Peyer's patch (tissue), 4 donors: ENCODE data around the gene SLC5A12. TPM values are rescaled to one million over a fixed set of nuclear protein-coding genes. Genes with fewer than 3 reads are reported as not detected.

Experiments used
- DNase-seq, 3 donors: peaks; one replicate each; pipeline ENCODE4 v3.0.0-alpha.2; 2017 to 2019
- H3K27ac ChIP-seq, 4 donors: fragments of 200-600 bp; sonication (generic); one replicate each; pipeline ENCODE4 v1.5.1; 2016 to 2019
- H3K27me3 ChIP-seq, 2 donors: fragments of 200-600 bp; sonication (generic); one replicate each; pipeline ENCODE4 v1.5.1; 2019
- H3K36me3 ChIP-seq, 3 donors: fragments of 200-600 bp; sonication (generic); one replicate each; pipeline ENCODE4 v1.5.1; 2016 to 2019
- H3K4me1 ChIP-seq, 4 donors: fragments of 200-600 bp; sonication (generic); one replicate each; pipeline ENCODE4 v1.5.1; 2016 to 2019
- H3K4me3 ChIP-seq, 4 donors: fragments of 200-600 bp; sonication (generic); 1 replicate in 3 of 4; 2 replicates in 1 of 4; pipeline ENCODE4 v1.5.1; 2016 to 2019; ENCODE audit warnings: mild to moderate bottlenecking in 1 of 4
- H3K9me3 ChIP-seq, 4 donors: fragments of 200-600 bp; sonication (generic); one replicate each; pipeline ENCODE4 v1.5.1; 2016 to 2019; ENCODE audit warnings: mild to moderate bottlenecking in 1 of 4
- CTCF ChIP-seq, 6 experiments: fragments of 450-650 bp in 4 of 6; fragments of 200-600 bp in 2 of 6; sonication (generic) in 1 of 6; IDR thresholded peaks; one replicate each; pipeline ENCODE4 v1.5.1; 2017 to 2019; ENCODE audit warnings: antibody characterized with exemption in 6 of 6, mild to moderate bottlenecking in 3 of 6, moderate library complexity in 1 of 6
- POLR2A ChIP-seq, 2 donors: fragments of 450-650 bp; IDR thresholded peaks; one replicate each; pipeline ENCODE4 v1.5.1; 2017; ENCODE audit warnings: antibody characterized with exemption in 2 of 2, mild to moderate bottlenecking in 2 of 2, moderate library complexity in 2 of 2
- total RNA-seq, 4 donors: library from RNA; depleted of rRNA; stranded (reverse); fragments of >200 nt; gene quantifications; one replicate each; pipeline ENCODE4 v1.1.0, GENCODE V29; 2016

Gene SLC5A12
- total RNA-seq, 4 donors from 2014 or later, result 1.7 to 226 (median 184) TPM

GRCh38 chr11:26719289-26719973 lies 2.4 kb downstream of the SLC5A12 start:
- H3K4me1 ChIP-seq, result peaks cover 0 to 4% (median 0%) of the 10 kb centered on the region in 4 donors
- no peak for DNase-seq
- H3K36me3 ChIP-seq, result no peaks in the 10 kb centered on the region
- no peaks in the 10 kb centered on the region for H3K27me3 ChIP-seq
- H3K9me3 ChIP-seq, result no peaks in the 10 kb centered on the region
- TF ChIP-seq POLR2A (IDR thresholded peaks at IDR 0.05), result no peak
- TF ChIP-seq CTCF (IDR thresholded peaks at IDR 0.05), result no peak
- H3K27ac ChIP-seq, result peak overlapping the region in 2 of 4 donors; percentile 67 to 70
- H3K4me3 ChIP-seq, result peak overlapping the region in 2 of 4 donors; percentile 45 to 46

GRCh38 chr11:26717771-26718170 lies 4.1 kb downstream of the SLC5A12 start:
- TF ChIP-seq POLR2A (IDR thresholded peaks at IDR 0.05) (peak; percentile 19 to 50), CTCF (IDR thresholded peaks at IDR 0.05) (peak in 2 of 6 experiments; percentile 17 to 35)
- Histone ChIP-seq H3K36me3 (no peaks in the 10 kb centered on the region), H3K4me3 (peak overlapping the region in 2 of 4 donors; percentile 28 to 45), H3K27me3 (no peaks in the 10 kb centered on the region), H3K27ac (peak overlapping the region in 2 of 4 donors; percentile 67 to 70), H3K4me1 (peaks cover 0 to 6% (median 0%) of the 10 kb centered on the region in 4 donors), H3K9me3 (no peaks in the 10 kb centered on the region)
- peak in 1 of 3 donors; percentile 61 for DNase-seq

- TF ChIP-seq CTCF (IDR thresholded peaks at IDR 0.05) (no peak), POLR2A (IDR thresholded peaks at IDR 0.05) (peak in 1 of 2 donors; percentile 11)
These were observed 6.7 kb downstream of the SLC5A12 start for GRCh38 chr11:26715133-26715532.

GRCh38 chr11:26712497-26712896 lies 9.4 kb downstream of the SLC5A12 start:
- Histone ChIP-seq H3K4me3 (peak overlapping the region in 1 of 4 donors; percentile 12), H3K27ac (no peak overlapping the region), H3K27me3 (no peaks in the 10 kb centered on the region), H3K4me1 (peaks cover 0 to 13% (median 0%) of the 10 kb centered on the region in 4 donors), H3K9me3 (no peaks in the 10 kb centered on the region), H3K36me3 (no peaks in the 10 kb centered on the region)
- TF ChIP-seq POLR2A (IDR thresholded peaks at IDR 0.05) (no peak), CTCF (IDR thresholded peaks at IDR 0.05) (no peak)
- DNase-seq, result no peak

More at GRCh38 chr11:26715133-26715532, 6.7 kb downstream of the SLC5A12 start:
- peak in 1 of 3 donors; percentile 62 for DNase-seq
- peak overlapping the region in 3 of 4 donors; percentile 2 to 81 (median 70) for H3K27ac ChIP-seq
- peak overlapping the region in 1 of 4 donors; percentile 45 for H3K4me3 ChIP-seq
- H3K9me3 ChIP-seq, result no peaks in the 10 kb centered on the region
- H3K4me1 ChIP-seq, result peaks cover 0 to 6% (median 0%) of the 10 kb centered on the region in 4 donors
- no peaks in the 10 kb centered on the region for H3K36me3 ChIP-seq
- H3K27me3 ChIP-seq, result no peaks in the 10 kb centered on the region

- no peak for DNase-seq
- no peak overlapping the region for H3K27ac ChIP-seq
- no peaks in the 10 kb centered on the region for H3K36me3 ChIP-seq
- no peak for TF ChIP-seq POLR2A (IDR thresholded peaks at IDR 0.05)
- TF ChIP-seq CTCF (IDR thresholded peaks at IDR 0.05), result no peak
- peaks cover 0 to 13% (median 0%) of the 10 kb centered on the region in 4 donors for H3K4me1 ChIP-seq
- no peaks in the 10 kb centered on the region for H3K27me3 ChIP-seq
- no peak overlapping the region for H3K4me3 ChIP-seq
- no peaks in the 10 kb centered on the region for H3K9me3 ChIP-seq
These were observed 11.4 kb downstream of the SLC5A12 start for GRCh38 chr11:26710489-26710888.
